ENCODE data around the gene ZNF79.
A peak's percentile ranks its signal among the peaks of the same experiment; 100 is the strongest.

Gene ZNF79

GRCh38 chr9:127422133-127422782 is 1.9 kb upstream of the ZNF79 start:
- no peak for DNase-seq (ENCODE audit: low read depth)

GRCh38 chr9:127422787-127423186 is 1.4 kb upstream of the ZNF79 start:
- peak overlapping the region; percentile 95 for H3K4me3 ChIP-seq (ENCODE audit: low read depth, low read length)
- no peak for DNase-seq (ENCODE audit: low read depth)

More at GRCh38 chr9:127422133-127422782, 1.9 kb upstream of the ZNF79 start:
- H3K4me3 ChIP-seq (ENCODE audit: low read depth, low read length) = no peak overlapping the region

- DNase-seq (ENCODE audit: low read depth) = no peak
- peak overlapping the region; percentile 95 for H3K4me3 ChIP-seq (ENCODE audit: low read depth, low read length)
Observed at GRCh38 chr9:127423476-127423933, 677 bp upstream of the ZNF79 start.

- H3K4me3 ChIP-seq (ENCODE audit: low read depth, low read length) = peak overlapping the region; percentile 95
- no peak for DNase-seq (ENCODE audit: low read depth)
Observed at GRCh38 chr9:127424676-127424999, 456 bp downstream of the ZNF79 start.

GRCh38 chr9:127426756-127427155 is 2.6 kb downstream of the ZNF79 start:
- DNase-seq (ENCODE audit: low read depth) = no peak
- no peak overlapping the region for H3K4me3 ChIP-seq (ENCODE audit: low read depth, low read length)

- no peak for DNase-seq (ENCODE audit: low read depth)
- no peak overlapping the region for H3K4me3 ChIP-seq (ENCODE audit: low read depth, low read length)
Observed at GRCh38 chr9:127428348-127428747, 4.2 kb downstream of the ZNF79 start.

GRCh38 chr9:127430415-127430814 is 6.2 kb downstream of the ZNF79 start:
- H3K4me3 ChIP-seq (ENCODE audit: low read depth, low read length) = no peak overlapping the region
- DNase-seq (ENCODE audit: low read depth) = no peak

GRCh38 chr9:127437497-127438264 is 13.5 kb downstream of the ZNF79 start:
- no peak overlapping the region for H3K4me3 ChIP-seq (ENCODE audit: low read depth, low read length)
- DNase-seq (ENCODE audit: low read depth) = no peak

- H3K4me3 ChIP-seq (ENCODE audit: low read depth, low read length) = no peak overlapping the region
- no peak for DNase-seq (ENCODE audit: low read depth)
Observed at GRCh38 chr9:127438394-127438793, 14.2 kb downstream of the ZNF79 start.

- no peak for DNase-seq (ENCODE audit: low read depth)
- no peak overlapping the region for H3K4me3 ChIP-seq (ENCODE audit: low read depth, low read length)
Observed at GRCh38 chr9:127444283-127444920, 20.2 kb downstream of the ZNF79 start.

GRCh38 chr9:127444921-127445850 is 21.0 kb downstream of the ZNF79 start:
- H3K4me3 ChIP-seq (ENCODE audit: low read depth, low read length) = no peak overlapping the region
- DNase-seq (ENCODE audit: low read depth) = no peak

GRCh38 chr9:127445851-127446712 is 21.9 kb downstream of the ZNF79 start:
- DNase-seq (ENCODE audit: low read depth) = no peak
- H3K4me3 ChIP-seq (ENCODE audit: low read depth, low read length) = no peak overlapping the region

- DNase-seq (ENCODE audit: low read depth) = no peak
- H3K4me3 ChIP-seq (ENCODE audit: low read depth, low read length) = no peak overlapping the region
Observed at GRCh38 chr9:127446713-127447415, 22.7 kb downstream of the ZNF79 start.

GRCh38 chr9:127447416-127448111 is 23.4 kb downstream of the ZNF79 start:
- DNase-seq (ENCODE audit: low read depth) = no peak
- no peak overlapping the region for H3K4me3 ChIP-seq (ENCODE audit: low read depth, low read length)

- no peak for DNase-seq (ENCODE audit: low read depth)
- peak overlapping the region; percentile 92 for H3K4me3 ChIP-seq (ENCODE audit: low read depth, low read length)
Observed at GRCh38 chr9:127448112-127448805, 24.1 kb downstream of the ZNF79 start.

GRCh38 chr9:127449332-127449966 is 25.3 kb downstream of the ZNF79 start:
- DNase-seq (ENCODE audit: low read depth) = no peak
- peak overlapping the region; percentile 92 for H3K4me3 ChIP-seq (ENCODE audit: low read depth, low read length)
